ENCODE measurements around the gene CDYL2.

The CDYL2 gene

DNA sequence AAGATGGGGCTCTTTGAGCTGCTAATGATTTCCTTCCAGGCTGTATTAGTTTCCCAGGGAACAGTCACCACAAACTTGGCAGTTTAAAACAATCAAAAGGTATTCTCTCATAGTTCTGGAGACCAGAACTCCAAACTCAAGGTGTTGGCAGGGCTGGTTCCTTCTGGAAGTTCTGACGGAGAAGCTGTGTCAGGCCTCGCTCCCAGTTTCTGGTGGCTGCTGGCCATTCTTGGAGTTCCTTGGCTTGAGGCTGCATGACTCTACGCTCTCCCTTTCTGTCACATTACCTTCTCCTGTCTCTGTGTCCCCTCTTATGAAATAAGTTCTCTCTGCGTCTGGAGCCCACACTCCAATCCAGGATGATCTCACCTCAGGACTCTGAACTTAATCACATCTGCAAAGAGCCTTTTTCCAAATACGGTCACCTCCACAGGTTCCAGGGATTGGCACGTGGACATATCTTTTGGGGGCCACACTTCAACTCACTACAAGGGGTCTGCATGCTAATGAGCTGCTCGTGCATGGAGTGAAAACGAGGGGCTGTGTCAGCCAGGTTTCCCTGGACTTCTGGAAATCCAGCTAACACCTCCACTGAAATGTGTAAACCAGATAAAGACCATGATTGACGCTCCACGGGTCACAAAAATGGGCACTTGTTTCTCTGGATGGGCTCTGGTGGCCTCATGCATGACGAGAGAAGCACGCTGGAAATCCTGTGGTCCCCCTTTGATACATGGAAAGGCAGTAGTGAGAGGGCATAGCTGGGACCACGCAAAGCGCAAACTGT lies 185.3 kb downstream of the CDYL2 start:
- DNase-seq, result no peak

DNA sequence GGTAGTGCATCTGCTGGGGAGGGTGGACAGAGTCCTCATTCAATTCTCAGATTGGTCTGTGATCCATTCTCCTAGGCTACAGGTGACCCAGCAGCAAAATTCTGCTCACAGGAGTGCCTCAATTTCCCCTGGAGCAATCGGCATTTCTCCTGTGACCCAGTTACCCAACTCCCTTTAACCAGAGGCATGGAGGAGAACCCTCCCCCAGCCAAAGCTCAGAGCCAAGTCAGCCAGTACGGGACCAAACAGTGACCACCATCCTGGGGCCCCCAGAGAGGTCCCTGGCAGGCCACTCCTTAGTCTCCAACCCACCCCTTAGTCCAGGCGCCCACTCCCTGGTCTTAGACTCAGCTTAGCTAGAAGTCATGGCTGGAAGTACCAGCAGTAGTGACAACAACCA lies 188.0 kb downstream of the CDYL2 start:
- DNase-seq, result no peak

- no peak for DNase-seq
Measured at GRCh38 chr16:80615735-80616134, 188.7 kb downstream of the CDYL2 start.

- DNase-seq, result no peak
Measured at GRCh38 chr16:80614908-80615671, 189.3 kb downstream of the CDYL2 start.

DNA sequence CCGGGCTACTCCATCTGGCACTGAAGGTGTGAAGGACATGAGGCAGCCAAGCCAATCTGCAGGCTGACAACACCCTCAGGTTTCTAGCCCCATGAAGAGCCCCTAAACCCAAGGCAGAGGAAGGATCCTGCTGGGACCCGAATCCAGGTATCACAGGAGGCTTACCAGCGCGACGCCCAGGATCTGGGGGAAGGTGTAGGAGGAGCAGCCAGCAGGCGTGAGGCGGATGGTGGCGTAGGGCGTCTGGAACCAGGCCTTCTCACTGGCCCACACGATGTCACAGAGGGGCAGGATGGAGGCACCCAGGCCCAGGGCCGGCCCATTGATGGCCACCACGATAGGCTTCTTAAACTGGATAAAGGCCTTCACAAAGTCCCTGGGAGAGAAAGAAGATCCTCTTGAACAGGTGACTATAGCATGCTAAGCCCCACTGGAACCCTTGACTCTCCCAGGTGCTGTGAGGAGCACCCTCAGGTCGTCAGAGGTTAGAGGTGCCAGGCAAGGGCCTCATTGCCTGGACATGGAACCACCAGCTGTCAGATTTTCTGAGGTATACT lies 191.9 kb downstream of the CDYL2 start:
- DNase-seq, result no peak

DNA sequence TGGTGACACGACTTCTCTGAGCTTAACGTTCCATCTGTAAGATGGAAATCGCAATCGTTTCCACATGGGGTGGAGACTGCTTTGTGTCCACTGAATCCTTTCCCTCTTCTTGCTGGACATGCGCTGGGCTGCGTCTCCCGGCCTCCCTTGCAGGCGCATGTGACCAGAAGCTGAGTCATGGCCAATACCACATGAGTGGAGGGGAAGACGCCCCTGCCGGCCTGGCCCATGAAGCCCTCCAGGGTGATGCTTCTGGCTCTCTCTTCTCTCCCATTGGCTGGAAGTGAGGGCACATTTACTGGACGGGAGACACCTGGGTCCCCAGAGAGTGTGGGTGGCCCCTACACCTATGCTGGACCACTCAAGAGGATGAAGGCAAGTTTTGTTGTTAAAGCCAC lies 192.5 kb downstream of the CDYL2 start:
- no peak for DNase-seq

GRCh38 chr16:80611171-80611929 lies 193.0 kb downstream of the CDYL2 start:
- DNase-seq, result no peak

GRCh38 chr16:80610481-80611156 lies 193.8 kb downstream of the CDYL2 start:
- DNase-seq, result no peak

DNA sequence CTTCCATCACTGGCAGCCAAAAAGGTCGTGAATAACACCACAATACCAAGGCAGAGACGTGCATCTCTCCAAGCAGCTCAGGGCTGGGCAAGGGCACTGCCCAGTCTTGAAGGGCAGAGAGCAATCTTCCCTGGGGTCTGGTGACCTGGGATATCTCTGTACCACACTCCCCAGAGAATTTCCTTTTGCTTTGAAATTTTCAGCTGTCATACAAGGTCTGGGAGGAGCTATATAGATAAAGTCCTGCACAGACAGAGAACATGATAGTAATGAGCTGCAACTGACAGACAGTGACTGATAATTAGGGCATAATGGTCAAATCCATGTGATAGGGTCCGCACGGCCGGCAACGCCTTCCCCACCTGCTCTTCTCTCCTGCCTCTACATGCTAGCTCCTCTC lies 195.5 kb downstream of the CDYL2 start:
- no peak for DNase-seq

DNA sequence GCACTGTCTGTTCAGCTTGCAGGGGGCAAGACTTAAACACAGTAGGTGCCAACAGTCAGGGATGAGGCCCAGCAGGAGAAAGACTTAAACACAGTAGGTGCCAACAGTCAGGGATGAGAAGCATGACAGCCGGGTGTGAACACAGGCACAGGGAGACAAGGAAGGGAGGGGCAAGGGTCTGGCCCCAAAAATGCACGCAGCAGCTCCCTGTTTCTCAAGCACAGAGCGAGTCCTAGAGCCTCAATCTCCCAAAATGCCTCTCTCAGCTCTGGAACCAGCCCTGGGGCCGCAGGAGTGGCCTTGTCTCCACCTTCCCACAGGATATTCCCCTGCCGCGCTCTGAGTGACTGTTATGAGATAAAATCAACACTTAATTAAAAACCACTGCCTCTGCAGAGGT lies 197.2 kb downstream of the CDYL2 start:
- no peak for DNase-seq

- no peak for DNase-seq
Measured at GRCh38 chr16:80606221-80606766, 198.1 kb downstream of the CDYL2 start.

- DNase-seq, result no peak
Measured at GRCh38 chr16:80604600-80605355, 199.6 kb downstream of the CDYL2 start.

DNA sequence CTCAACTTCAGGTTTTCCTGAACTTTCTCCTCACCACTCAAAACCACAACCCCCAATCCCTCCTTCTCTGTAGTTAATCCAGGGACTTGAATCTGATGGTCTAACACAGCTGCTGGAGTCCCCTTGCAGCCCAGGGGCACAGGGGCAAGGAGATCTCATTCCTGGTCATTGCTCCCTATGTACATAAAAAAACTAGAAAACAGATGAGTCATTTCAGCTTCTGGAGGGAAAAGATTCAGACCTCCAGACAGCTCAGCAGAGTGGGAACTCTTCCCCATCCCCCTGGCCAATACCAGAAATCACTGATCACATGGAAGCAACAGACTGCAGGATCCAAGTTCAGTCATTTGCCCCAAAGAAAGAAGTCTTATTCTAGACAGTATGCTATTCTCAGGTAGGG lies 201.5 kb downstream of the CDYL2 start:
- no peak for DNase-seq

GRCh38 chr16:80601182-80601581 lies 203.2 kb downstream of the CDYL2 start:
- no peak for DNase-seq

DNA sequence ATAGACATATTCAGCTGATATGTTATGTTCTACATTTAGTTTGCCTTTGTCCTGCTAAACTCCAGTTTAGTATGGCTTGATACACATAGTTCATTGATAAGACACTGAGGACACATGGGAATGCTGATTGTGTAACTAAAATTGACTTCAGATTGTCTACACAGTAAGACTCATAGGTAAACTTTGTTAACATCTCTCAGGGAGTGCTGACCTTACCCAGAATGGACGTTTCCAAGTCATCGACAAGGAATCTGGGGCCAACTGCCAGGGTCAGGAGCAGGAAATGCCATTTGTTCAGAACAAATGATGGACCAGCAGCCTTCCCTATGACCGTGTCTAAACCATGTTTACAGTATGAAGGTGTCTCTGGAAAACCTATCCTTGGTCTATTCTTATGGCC lies 204.9 kb downstream of the CDYL2 start:
- DNase-seq, result no peak

- no peak for DNase-seq
Measured at GRCh38 chr16:80596507-80597207, 207.7 kb downstream of the CDYL2 start.

GRCh38 chr16:80594756-80595155 lies 209.6 kb downstream of the CDYL2 start:
- no peak for DNase-seq

DNA sequence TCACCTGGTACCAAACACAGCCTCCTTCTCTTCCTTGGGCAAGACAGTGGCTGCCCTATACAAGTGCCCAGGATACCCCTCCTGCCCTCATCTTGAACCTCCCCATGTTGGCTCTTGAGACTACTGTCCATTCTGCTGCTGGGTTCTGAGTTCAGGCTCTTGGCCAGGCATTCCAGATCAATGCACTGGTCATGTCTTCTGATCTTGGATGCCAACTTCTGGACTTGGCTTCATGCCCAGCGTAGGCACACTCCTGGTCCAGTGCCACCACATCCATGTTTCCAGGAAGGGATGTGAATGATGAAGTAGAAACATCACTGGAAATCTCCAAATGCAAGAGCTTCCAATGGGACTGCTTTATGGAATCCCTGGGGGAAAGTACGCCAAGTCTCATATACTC lies 212.1 kb downstream of the CDYL2 start:
- DNase-seq, result no peak

- peak; percentile 17 for DNase-seq
Measured at GRCh38 chr16:80591071-80591915, 213.1 kb downstream of the CDYL2 start.

DNA sequence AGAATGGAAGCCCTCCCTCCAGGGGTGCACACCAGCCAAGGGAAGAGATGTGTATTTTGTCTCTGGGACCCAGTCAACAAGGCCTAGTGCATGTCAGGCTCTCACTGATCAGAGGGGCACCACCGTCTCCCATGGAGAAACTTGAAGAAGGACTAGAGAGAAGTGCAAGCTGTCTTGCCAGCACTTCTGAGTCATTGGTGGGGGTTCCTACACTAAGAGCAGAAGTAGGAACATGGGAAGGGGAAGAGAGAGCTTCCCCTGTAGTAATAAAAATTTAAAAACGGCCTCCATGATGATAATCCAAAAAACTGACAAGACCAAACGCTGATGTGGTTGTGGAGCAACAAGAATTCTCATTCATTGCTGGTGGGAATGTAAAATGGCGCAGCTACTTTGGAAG lies 217.3 kb downstream of the CDYL2 start:
- no peak for DNase-seq
